Lung (tissue), 12 donors: Measurements from ENCODE around the gene RBFOX2. TPM values are rescaled to one million over a fixed set of nuclear protein-coding genes. Genes with fewer than 3 reads are reported as not detected.
A peak's percentile ranks its signal among the peaks of the same experiment; 100 is the strongest.

Source experiments
- ATAC-seq: fragments of 200-7000 bp; cut with Tn5 transposase; one replicate; pipeline ENCODE4 v1.9.1; 2020; ENCODE audit warnings: moderate number of reproducible peaks; ENCODE audit not compliant: insufficient read depth, low FRiP score
- DNase-seq, 3 donors: peaks; one replicate each; pipeline ENCODE4 v3.0.0-alpha.2; 2013 to 2017
- H3K27ac ChIP-seq, 2 donors: one replicate each; pipeline ENCODE4 v1.5.1; 2013; ENCODE audit warnings: mild to moderate bottlenecking in 2 of 2, moderate library complexity in 2 of 2, control low read depth in 1 of 2, inconsistent platforms in 1 of 2, low read depth in 1 of 2, low read length in 1 of 2
- H3K27me3 ChIP-seq, 3 donors: one replicate each; pipeline ENCODE4 v1.5.1; 2013; ENCODE audit warnings: low read length in 2 of 3; ENCODE audit not compliant: control insufficient read depth in 3 of 3, insufficient read depth in 3 of 3
- H3K36me3 ChIP-seq, 4 donors: one replicate each; pipeline ENCODE4 v1.5.1; 2013; ENCODE audit warnings: low read length in 4 of 4, mild to moderate bottlenecking in 1 of 4, moderate library complexity in 1 of 4; ENCODE audit not compliant: control insufficient read depth in 4 of 4, insufficient read depth in 4 of 4
- H3K4me1 ChIP-seq, 5 donors: one replicate each; pipeline ENCODE4 v1.5.1; 2013; ENCODE audit warnings: low read length in 5 of 5, mild to moderate bottlenecking in 2 of 5, moderate library complexity in 1 of 5; ENCODE audit not compliant: control insufficient read depth in 5 of 5, insufficient read depth in 5 of 5
- H3K4me3 ChIP-seq: one replicate; pipeline ENCODE4 v1.5.1; 2013; ENCODE audit warnings: mild to moderate bottlenecking, control low read depth, moderate library complexity
- H3K9ac ChIP-seq, 2 donors: one replicate each; pipeline ENCODE4 v1.5.1; 2013; ENCODE audit warnings: low read length in 2 of 2, control low read depth in 1 of 2; ENCODE audit not compliant: insufficient read depth in 1 of 2
- H3K9me3 ChIP-seq, 4 donors: one replicate each; pipeline ENCODE4 v1.5.1; 2013; ENCODE audit warnings: low read length in 3 of 4, mild to moderate bottlenecking in 1 of 4, moderate library complexity in 1 of 4; ENCODE audit not compliant: control insufficient read depth in 4 of 4, insufficient read depth in 3 of 4
- WGBS, 2 donors: extraction: QIAGEN DNeasy Blood & Tissue Kit; methylation state at CpG; one replicate each; pipeline ENCODE4 v1.1.7; 2013; 5-methylcytosine and 5-hydroxymethylcytosine counted together
- polyA plus RNA-seq, 2 donors: library from polyadenylated mRNA; stranded (reverse); fragments of 200-250 nt; gene quantifications; one replicate each; pipeline ENCODE4 v1.2.1, GENCODE V29; 2013
- total RNA-seq, 2 donors: library from RNA; depleted of rRNA in 1 of 2; stranded (reverse); fragments of >200 nt in 1 of 2; gene quantifications; one replicate each; pipeline ENCODE4 v1.2.1, GENCODE V29; 2014 to 2021
- TF ChIP-seq, protein P1 (sequence below): IDR thresholded peaks from 2 replicates; pipeline ENCODE4 v1.5.1; 2012; ENCODE audit warnings: mild to moderate bottlenecking; ENCODE audit errors: control extremely low read depth, extremely low read depth
- donor health status: control.
- donor health status: control.
- donor health status: Bipolar disorder and iron deficiency.
- donor health status: healthy.
- donor health status: DM: yes; HTN: yes; CAD: no.

The RBFOX2 gene
- total and polyA plus RNA-seq, 4 donors: 16.5 to 195 (median 43.3) TPM

DNA sequence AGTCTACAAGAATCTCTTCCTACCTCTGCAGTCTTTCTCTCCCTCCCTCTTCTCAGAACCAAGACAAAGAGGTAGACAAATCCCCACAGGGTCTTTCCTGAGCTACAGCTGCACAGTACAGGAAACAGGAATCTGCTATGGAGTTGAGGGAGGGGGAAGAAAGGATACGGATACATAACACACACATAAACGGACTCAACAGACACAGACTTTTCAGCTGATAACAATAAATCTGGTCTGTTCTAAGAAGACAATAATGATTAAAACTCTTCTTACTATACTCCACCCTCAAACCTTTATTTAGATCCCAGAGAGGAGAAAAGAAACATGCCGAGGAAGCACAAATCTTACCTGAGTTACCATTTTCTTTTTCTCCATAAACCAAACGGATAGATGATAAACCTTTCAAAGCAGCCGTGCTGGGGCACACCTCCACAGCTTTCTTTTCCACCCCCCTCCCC is 188.8 kb downstream of the RBFOX2 start:
- DNase-seq (peak; percentile 22 to 79 (median 74)), ATAC-seq (no peak)
- peaks cover 5 to 41% (median 23%) of the 10 kb centered on the region in 5 donors for H3K4me1 ChIP-seq
- H3K9ac ChIP-seq: peak overlapping the region; percentile 43 to 94
- no peaks in the 10 kb centered on the region for H3K27me3 ChIP-seq
- peak overlapping the region; percentile 56 for H3K4me3 ChIP-seq
- TF ChIP-seq, protein P1, sequence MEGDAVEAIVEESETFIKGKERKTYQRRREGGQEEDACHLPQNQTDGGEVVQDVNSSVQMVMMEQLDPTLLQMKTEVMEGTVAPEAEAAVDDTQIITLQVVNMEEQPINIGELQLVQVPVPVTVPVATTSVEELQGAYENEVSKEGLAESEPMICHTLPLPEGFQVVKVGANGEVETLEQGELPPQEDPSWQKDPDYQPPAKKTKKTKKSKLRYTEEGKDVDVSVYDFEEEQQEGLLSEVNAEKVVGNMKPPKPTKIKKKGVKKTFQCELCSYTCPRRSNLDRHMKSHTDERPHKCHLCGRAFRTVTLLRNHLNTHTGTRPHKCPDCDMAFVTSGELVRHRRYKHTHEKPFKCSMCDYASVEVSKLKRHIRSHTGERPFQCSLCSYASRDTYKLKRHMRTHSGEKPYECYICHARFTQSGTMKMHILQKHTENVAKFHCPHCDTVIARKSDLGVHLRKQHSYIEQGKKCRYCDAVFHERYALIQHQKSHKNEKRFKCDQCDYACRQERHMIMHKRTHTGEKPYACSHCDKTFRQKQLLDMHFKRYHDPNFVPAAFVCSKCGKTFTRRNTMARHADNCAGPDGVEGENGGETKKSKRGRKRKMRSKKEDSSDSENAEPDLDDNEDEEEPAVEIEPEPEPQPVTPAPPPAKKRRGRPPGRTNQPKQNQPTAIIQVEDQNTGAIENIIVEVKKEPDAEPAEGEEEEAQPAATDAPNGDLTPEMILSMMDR: no peak
- H3K27ac ChIP-seq: peak overlapping the region; percentile 80 to 88
- 4 to 5% methylated on average over 5 of the region's 5 CpGs for WGBS, 2 donors
- no peaks in the 10 kb centered on the region for H3K9me3 ChIP-seq
- no peaks in the 10 kb centered on the region for H3K36me3 ChIP-seq

DNA sequence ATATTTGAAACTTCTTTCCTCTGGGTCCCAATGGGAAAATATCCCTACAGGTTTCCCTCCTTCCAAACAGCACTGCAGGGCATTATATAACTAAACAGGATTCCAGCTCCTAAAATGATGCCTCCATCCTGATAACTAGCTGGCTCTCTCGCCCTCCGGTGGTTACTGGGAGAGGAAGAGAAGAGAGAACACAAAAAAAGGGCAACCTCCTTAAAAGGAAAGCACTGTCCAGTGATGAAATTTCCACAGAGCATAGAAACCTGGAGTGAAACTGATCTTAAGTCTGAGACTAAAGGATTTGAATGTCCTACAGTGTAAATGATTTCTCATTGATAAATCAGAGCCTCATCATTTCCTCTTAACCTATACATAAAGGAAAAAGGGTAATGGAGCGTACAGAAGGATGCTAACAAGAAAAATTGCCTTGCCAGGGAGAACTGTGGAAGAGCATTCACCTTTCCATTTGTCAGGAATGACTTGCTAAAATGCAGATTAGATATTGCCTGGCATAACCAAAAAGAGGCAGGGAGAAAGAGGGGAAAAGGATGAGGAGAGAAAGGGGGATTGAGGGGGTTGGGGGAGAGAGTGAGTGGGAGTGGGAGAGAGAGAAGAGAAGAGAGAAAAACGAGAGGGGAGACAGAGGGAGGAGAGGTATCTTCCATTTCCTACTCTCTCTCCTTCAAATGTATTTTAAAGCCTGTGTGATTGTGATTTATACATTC is 189.6 kb downstream of the RBFOX2 start:
- TF ChIP-seq, protein P1: no peak
- Histone ChIP-seq H3K9me3 (no peaks in the 10 kb centered on the region), H3K27me3 (no peaks in the 10 kb centered on the region), H3K27ac (peak overlapping the region; percentile 18 to 88), H3K4me1 (peaks cover 5 to 49% (median 30%) of the 10 kb centered on the region in 5 donors), H3K36me3 (no peaks in the 10 kb centered on the region), H3K9ac (peak overlapping the region; percentile 43 to 94), H3K4me3 (no peak overlapping the region)
- peak; percentile 48 to 78 (median 74) for DNase-seq
- no peak for ATAC-seq
- WGBS, 2 donors: 12 to 21% methylated on average over 4 of the region's 4 CpGs

DNA sequence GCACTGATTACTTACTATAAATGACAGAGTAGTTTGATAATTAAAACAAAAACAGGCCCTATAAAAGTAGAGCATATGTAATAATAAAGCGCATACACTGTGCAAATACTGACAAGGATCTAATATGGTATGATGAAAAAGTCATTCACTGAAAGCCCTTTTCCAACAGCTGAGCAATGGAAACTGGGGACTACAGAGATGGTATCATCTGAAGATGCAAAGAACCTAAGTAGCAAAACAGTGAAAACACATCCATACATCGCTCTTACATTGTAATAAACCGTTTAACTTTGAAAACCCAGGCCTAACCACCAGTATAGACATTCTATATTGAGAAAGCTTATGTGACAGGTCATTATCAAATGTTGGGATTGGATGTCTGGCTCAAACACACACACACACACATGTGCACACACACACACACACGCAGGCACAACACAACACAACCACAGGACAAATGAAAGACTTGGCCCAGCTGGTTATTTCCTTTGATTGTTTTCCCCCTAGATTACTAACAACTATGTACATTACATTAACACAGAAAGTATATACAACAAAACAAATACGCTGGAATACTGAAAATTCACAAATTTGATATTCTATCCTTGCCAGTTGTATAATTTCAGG is 191.4 kb downstream of the RBFOX2 start:
- peak overlapping the region in 1 of 2 donors; percentile 83 for H3K9ac ChIP-seq
- H3K4me3 ChIP-seq: no peak overlapping the region
- peaks cover 2 to 59% (median 26%) of the 10 kb centered on the region in 5 donors for H3K4me1 ChIP-seq
- DNase-seq: peak in 1 of 3 donors; percentile 20
- H3K27ac ChIP-seq: peak overlapping the region in 1 of 2 donors; percentile 60
- TF ChIP-seq, protein P1: no peak
- peaks cover 0 to 3% (median 0%) of the 10 kb centered on the region in 4 donors for H3K36me3 ChIP-seq
- ATAC-seq: no peak
- no peaks in the 10 kb centered on the region for H3K27me3 ChIP-seq
- H3K9me3 ChIP-seq: no peaks in the 10 kb centered on the region
- 76 to 81% methylated on average over 5 of the region's 5 CpGs for WGBS, 2 donors
